PC-9 (cell line): ENCODE results near the gene VAPB. TPM values are rescaled to one million over a fixed set of nuclear protein-coding genes. Genes with fewer than 3 reads are reported as not detected.

Source experiments
- BruUV-seq: library from RNA; stranded (reverse); fragments of 400-500 nt; replicated peaks from 2 replicates; lab custom pipeline; 2021; lab: Mats Ljungman, UMichigan
- CTCF ChIA-PET: fragments of 300-600 bp; sonication (Branson Sonifier 250); formaldehyde crosslinking; loops from one replicate; lab custom pipeline; 2022; ENCODE audit warnings: antibody characterized with exemption; lab: Charles Lee
- POLR2A ChIA-PET: fragments of 300-600 bp; sonication (Branson Sonifier 250); formaldehyde crosslinking; loops from one replicate; lab custom pipeline; 2022; ENCODE audit warnings: antibody characterized with exemption; ENCODE audit not compliant: unreplicated experiment; lab: Charles Lee
- DNase-seq, 2 experiments: peaks; one replicate each; pipeline versions ENCODE4 v3.0.0 to v3.0.0-alpha.2; 2015 to 2022; ENCODE audit warnings: mixed read lengths in 1 of 2
- H2AFZ ChIP-seq: fragments of 200-600 bp; sonication (generic); 2 replicates; pipeline ENCODE4 v1.8.1; 2017; ENCODE audit warnings: antibody characterized with exemption
- H3F3A ChIP-seq: fragments of 200-600 bp; sonication (generic); 2 replicates; pipeline ENCODE4 v1.8.1; 2017; ENCODE audit warnings: antibody characterized with exemption, mild to moderate bottlenecking, low read depth; ENCODE audit not compliant: insufficient read depth
- H3K27ac ChIP-seq: fragments of 200-600 bp; sonication (generic); 2 replicates; pipeline ENCODE4 v1.6.1; 2016; ENCODE audit warnings: mixed run types
- H3K27me3 ChIP-seq: fragments of 200-600 bp; sonication (generic); 2 replicates; pipeline ENCODE4 v1.6.1; 2016; ENCODE audit warnings: low read depth, mixed run types; ENCODE audit not compliant: insufficient read depth
- H3K36me3 ChIP-seq: fragments of 200-600 bp; sonication (generic); 2 replicates; pipeline ENCODE4 v1.6.1; 2016; ENCODE audit warnings: low read depth, mixed run types
- H3K4me1 ChIP-seq: fragments of 200-600 bp; sonication (generic); replicated peaks from 2 replicates; pipeline ENCODE4 v1.6.1; 2016; ENCODE audit warnings: mixed run types; ENCODE audit not compliant: insufficient read depth
- H3K4me2 ChIP-seq: fragments of 200-600 bp; sonication (generic); 2 replicates; pipeline ENCODE4 v1.6.1; 2017; ENCODE audit warnings: mixed run types
- H3K4me3 ChIP-seq: fragments of 200-600 bp; sonication (generic); 2 replicates; pipeline ENCODE4 v1.6.1; 2016; ENCODE audit warnings: mixed run types
- H3K79me2 ChIP-seq: fragments of 200-600 bp; sonication (generic); 2 replicates; pipeline ENCODE4 v1.6.1; 2017; ENCODE audit warnings: low read depth, mixed run types
- H3K9me2 ChIP-seq: fragments of 200-600 bp; sonication (generic); 2 replicates; pipeline ENCODE4 v1.8.1; 2017; ENCODE audit warnings: mild to moderate bottlenecking; ENCODE audit not compliant: insufficient read depth
- H3K9me3 ChIP-seq: fragments of 200-600 bp; sonication (generic); 2 replicates; pipeline ENCODE4 v1.8.1; 2016; ENCODE audit warnings: low read depth; ENCODE audit not compliant: insufficient read depth
- H4K20me1 ChIP-seq: fragments of 200-600 bp; sonication (generic); 2 replicates; pipeline ENCODE4 v1.8.1; 2017; ENCODE audit not compliant: insufficient read depth
- CTCF ChIP-seq: fragments of 200-600 bp; sonication (generic); conservative IDR thresholded peaks from 2 replicates; pipeline ENCODE4 v1.6.1; 2017; ENCODE audit warnings: mixed run types, antibody characterized with exemption, mild to moderate bottlenecking, moderate library complexity
- EZH2 ChIP-seq: fragments of 200-600 bp; sonication (generic); IDR thresholded peaks from 2 replicates; pipeline ENCODE4 v1.8.0; 2017; ENCODE audit warnings: antibody characterized with exemption, low read depth
- intact Hi-C: fragments of 100-400 bp; cut with micrococcal nuclease; formaldehyde crosslinking; loops from one replicate; pipeline ENCODE4 v1.10.0; 2022; ENCODE audit not compliant: unreplicated experiment
- total RNA-seq: library from RNA; stranded (reverse); gene quantifications from 2 replicates; pipeline ENCODE4 v1.2.3, GENCODE V29; 2021

The VAPB gene
- total RNA-seq, 1 experiment from 2014 or later, result 80.6 TPM

DNA sequence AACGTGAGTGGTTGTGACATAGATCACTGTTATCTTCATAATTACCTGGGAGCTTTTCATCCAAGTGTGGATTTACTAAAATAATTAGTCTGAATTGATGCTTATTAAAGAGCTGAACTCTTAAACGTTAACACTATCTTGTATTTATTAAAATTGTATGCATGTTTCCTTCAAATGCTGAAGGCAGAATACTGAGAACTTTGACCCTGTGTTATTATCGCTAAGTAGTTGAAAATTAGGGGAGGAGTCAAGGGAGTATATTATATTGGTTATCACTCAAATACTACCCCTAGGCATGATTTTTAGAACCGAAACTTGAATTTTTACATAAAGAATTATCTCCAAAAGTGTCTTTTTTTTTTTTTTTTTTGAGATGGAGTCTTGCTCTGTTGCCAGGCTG is 5.8 kb downstream of the VAPB start:
- H3K4me3 ChIP-seq, result no peak overlapping the region
- peaks cover 76% of the 10 kb centered on the region for H4K20me1 ChIP-seq
- peaks cover 13% of the 10 kb centered on the region for H3K4me1 ChIP-seq
- H3K27me3 ChIP-seq, result no peaks in the 10 kb centered on the region
- CTCF ChIA-PET, result no interaction called here
- DNase-seq, result no peak
- no TSS peak for BruUV-seq
- TF ChIP-seq EZH2 (no peak), CTCF (no peak)
- H3F3A ChIP-seq, result no peaks in the 10 kb centered on the region; the same call in 1 of the 2 replicates
- peaks cover 36% of the 10 kb centered on the region for H3K36me3 ChIP-seq
- POLR2A ChIA-PET, result interaction anchor here (0.9 kb wide), 1 partner anchor 11 kb away, joined by 6 read pairs; no protein-coding TSS in a partner anchor
- no peak overlapping the region for H3K4me2 ChIP-seq
- no peak overlapping the region for H3K27ac ChIP-seq
- H3K9me2 ChIP-seq, result no peaks in the 10 kb centered on the region
- intact Hi-C loops, result no loop called here
- H2AFZ ChIP-seq, result no peak overlapping the region
- H3K9me3 ChIP-seq, result no peaks in the 10 kb centered on the region
- peaks cover 100% of the 10 kb centered on the region for H3K79me2 ChIP-seq

DNA sequence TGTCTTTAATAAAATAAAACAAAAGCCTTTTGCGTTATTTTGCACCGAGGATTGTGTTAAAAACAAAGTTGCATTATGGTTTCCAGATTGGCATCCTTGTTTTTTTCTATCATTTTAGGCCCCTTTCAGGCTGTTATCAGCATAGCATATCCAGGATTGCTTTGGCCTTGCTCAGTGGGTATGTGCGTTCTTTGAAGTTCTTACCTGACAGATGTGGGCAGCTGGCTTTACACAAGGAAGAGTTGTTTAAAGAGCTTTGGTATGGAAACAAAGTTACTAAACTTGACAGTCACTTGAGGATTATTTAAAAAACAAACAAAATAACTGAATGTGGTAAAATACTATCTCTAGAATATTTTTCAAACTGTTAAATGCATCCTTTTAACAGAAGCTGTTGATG is 6.6 kb downstream of the VAPB start:
- POLR2A ChIA-PET, result interaction anchor here (0.7 kb wide), 2 partner anchors 125 to 585 kb away, joined by 3 read pairs; no protein-coding TSS in a partner anchor
- peaks cover 100% of the 10 kb centered on the region for H3K79me2 ChIP-seq
- intact Hi-C loops, result no loop called here
- no peaks in the 10 kb centered on the region; the same call in 1 of the 2 replicates for H3F3A ChIP-seq
- H3K4me2 ChIP-seq, result no peak overlapping the region
- TF ChIP-seq CTCF (no peak), EZH2 (no peak)
- DNase-seq, result no peak
- H4K20me1 ChIP-seq, result peaks cover 84% of the 10 kb centered on the region
- H3K9me3 ChIP-seq, result no peaks in the 10 kb centered on the region
- H3K36me3 ChIP-seq, result peaks cover 33% of the 10 kb centered on the region
- CTCF ChIA-PET, result no interaction called here
- H3K27me3 ChIP-seq, result no peaks in the 10 kb centered on the region
- H3K4me3 ChIP-seq, result no peak overlapping the region
- no peak overlapping the region for H3K27ac ChIP-seq
- peaks cover 6% of the 10 kb centered on the region; the same call in 1 of the 2 replicates for H3K4me1 ChIP-seq
- no peaks in the 10 kb centered on the region for H3K9me2 ChIP-seq
- BruUV-seq, result no TSS peak
- H2AFZ ChIP-seq, result no peak overlapping the region

DNA sequence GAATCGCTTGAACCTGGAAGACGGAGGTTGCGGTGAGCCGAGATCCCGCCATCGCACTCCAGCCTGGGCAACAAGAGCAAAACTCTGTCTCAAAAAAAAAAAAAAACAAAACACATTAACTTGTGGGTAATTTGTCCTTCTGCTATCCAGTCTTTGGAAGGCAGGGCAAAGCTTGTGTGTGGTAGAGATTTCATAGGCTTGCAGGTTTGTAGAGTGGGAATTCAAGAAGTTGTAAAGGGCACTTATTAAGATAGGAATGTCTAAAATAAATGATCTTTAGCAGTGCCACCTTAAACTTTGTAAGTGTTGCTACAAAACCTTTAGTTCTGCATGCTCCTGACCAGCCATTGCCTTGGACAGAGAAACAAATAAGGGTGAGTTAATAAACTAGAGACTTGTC is 8.4 kb downstream of the VAPB start:
- no TSS peak for BruUV-seq
- POLR2A ChIA-PET, result no interaction called here
- CTCF ChIA-PET, result interaction anchor here (0.6 kb wide), 1 partner anchor 27 kb away, joined by 3 read pairs; no protein-coding TSS in a partner anchor

More for the DNA sequence above, 8.4 kb downstream of the VAPB start:
- no peaks in the 10 kb centered on the region for H3K27me3 ChIP-seq
- H3K4me3 ChIP-seq, result no peak overlapping the region
- TF ChIP-seq CTCF (no peak), EZH2 (no peak)
- H3K4me2 ChIP-seq, result no peak overlapping the region
- H3K9me3 ChIP-seq, result no peaks in the 10 kb centered on the region
- no peaks in the 10 kb centered on the region for H3K4me1 ChIP-seq
- intact Hi-C loops, result no loop called here
- no peak overlapping the region for H3K27ac ChIP-seq
- H4K20me1 ChIP-seq, result peaks cover 85% of the 10 kb centered on the region
- no peaks in the 10 kb centered on the region; the same call in 1 of the 2 replicates for H3F3A ChIP-seq
- H3K79me2 ChIP-seq, result peaks cover 100% of the 10 kb centered on the region
- DNase-seq, result no peak
- H2AFZ ChIP-seq, result no peak overlapping the region
- peaks cover 19% of the 10 kb centered on the region for H3K36me3 ChIP-seq
- no peaks in the 10 kb centered on the region for H3K9me2 ChIP-seq
